K562 (cell line): ENCODE data around the gene HGD. TPM values are rescaled to one million over a fixed set of nuclear protein-coding genes. Genes with fewer than 3 reads are reported as not detected.

Experiments used
- ATF3 ChIP-seq, 2 experiments: fragments of 450-650 bp in 1 of 2; sonication (generic) in 1 of 2; formaldehyde crosslinking in 1 of 2; IDR thresholded peaks in 1 of 2; conservative IDR thresholded peaks in 1 of 2; 2 replicates each; pipeline versions ENCODE4 v1.6.1 to v1.8.1; 2016 to 2023; ENCODE audit warnings: mild to moderate bottlenecking in 2 of 2, moderate library complexity in 2 of 2, inconsistent platforms in 1 of 2, missing genetic modification reagents in 1 of 2
- ATF7 ChIP-seq: fragments of 450-650 bp; IDR thresholded peaks from 2 replicates; pipeline ENCODE4 v1.7.1; 2014; ENCODE audit warnings: mild to moderate bottlenecking, moderate library complexity
- BRD4 ChIP-seq: fragments of 200-600 bp; sonication (generic); IDR thresholded peaks from 2 replicates; pipeline ENCODE4 v1.6.1; 2017; ENCODE audit warnings: inconsistent platforms
- CCAR2 ChIP-seq: fragments of 200-400 bp; formaldehyde crosslinking; IDR thresholded peaks from 2 replicates; pipeline ENCODE4 v1.6.1; 2017; ENCODE audit warnings: mild to moderate bottlenecking, low read depth, low read length
- ETV1 ChIP-seq: fragments of 450-650 bp; conservative IDR thresholded peaks from 2 replicates; pipeline ENCODE4 v1.6.1; 2016; ENCODE audit warnings: missing genetic modification characterization, control low read depth, low read depth, missing compliant biosample characterization
- FOSL1 ChIP-seq: fragments of 200-800 bp; sonication (Bioruptor generic); conservative IDR thresholded peaks from 2 replicates; pipeline ENCODE4 v1.6.1; 2016; ENCODE audit warnings: missing genetic modification characterization, missing compliant biosample characterization
- L3MBTL2 ChIP-seq: fragments of 450-650 bp; IDR thresholded peaks from 2 replicates; pipeline ENCODE4 v1.6.1; 2016; ENCODE audit warnings: mild to moderate bottlenecking, moderate library complexity
- MTA1 ChIP-seq: fragments of 450-650 bp; IDR thresholded peaks from 2 replicates; pipeline ENCODE4 v1.6.1; 2017; ENCODE audit warnings: borderline replicate concordance
- RBM17 ChIP-seq: fragments of 200-400 bp; formaldehyde crosslinking; IDR thresholded peaks from 2 replicates; pipeline ENCODE4 v1.6.1; 2017; ENCODE audit warnings: low read depth, mild to moderate bottlenecking, low read length, borderline replicate concordance
- SIN3B ChIP-seq: fragments of 450-650 bp; IDR thresholded peaks from 2 replicates; pipeline ENCODE4 v1.6.1; 2017; ENCODE audit warnings: low read depth, mild to moderate bottlenecking, moderate library complexity
- TAF9B ChIP-seq: fragments of 450-650 bp; IDR thresholded peaks from 2 replicates; pipeline ENCODE4 v1.6.1; 2018; ENCODE audit warnings: mild to moderate bottlenecking; ENCODE audit not compliant: partially characterized antibody
- TGIF2 ChIP-seq: sonication (generic); formaldehyde crosslinking; IDR thresholded peaks from 2 replicates; pipeline ENCODE4 v1.8.1; 2022; ENCODE audit warnings: mild to moderate bottlenecking, missing genetic modification reagents, moderate library complexity
- ZKSCAN8 ChIP-seq: fragments of 200-800 bp; sonication (Bioruptor generic); IDR thresholded peaks from 2 replicates; pipeline ENCODE4 v1.6.1; 2016; ENCODE audit warnings: missing genetic modification characterization, missing compliant biosample characterization
- ZNF431 ChIP-seq: sonication (generic); formaldehyde crosslinking; IDR thresholded peaks from 2 replicates; pipeline ENCODE4 v1.8.0; 2022; ENCODE audit warnings: mild to moderate bottlenecking, missing genetic modification reagents
- ZNF589 ChIP-seq: fragments of 200-800 bp; sonication (Bioruptor generic); IDR thresholded peaks from 2 replicates; pipeline ENCODE4 v1.6.1; 2016; ENCODE audit warnings: low read depth, missing genetic modification characterization, missing compliant biosample characterization
- ZSCAN32 ChIP-seq: fragments of 450-650 bp; formaldehyde crosslinking; IDR thresholded peaks from 2 replicates; pipeline ENCODE4 v1.4.0; 2020; ENCODE audit warnings: mild to moderate bottlenecking, moderate library complexity
- polyA plus RNA-seq, 8 experiments: library from polyadenylated mRNA; depleted of rRNA in 4 of 8; stranded (reverse) in 5 of 8; unstranded in 3 of 8; fragments of >200 nt; fragmentation: Nextera tagmentation in 2 of 8; fragmentation: Illumina TruSeq in 1 of 8; extraction: Ambion mirVana in 2 of 8; extraction: Trizol in 1 of 8; gene quantifications; 2 replicates each; pipeline versions ENCODE4 v1.2.1 to v1.2.3, GENCODE V29; 2011 to 2014; ENCODE audit warnings: inconsistent platforms in 1 of 8, missing spikeins in 1 of 8
- total RNA-seq, 7 experiments: library from RNA; depleted of rRNA in 6 of 7; stranded (reverse); fragments of >200 nt in 6 of 7; fragmentation: Illumina TruSeq in 2 of 7; extraction: Trizol in 2 of 7; gene quantifications; 2 replicates each; pipeline versions ENCODE4 v1.2.1 to v1.2.3, GENCODE V29; 2011 to 2021; ENCODE audit warnings: low replicate concordance in 1 of 7
- TF ChIP-seq, protein P1 (sequence below): fragments of 200-800 bp; sonication (Bioruptor generic); IDR thresholded peaks from 2 replicates; pipeline ENCODE4 v1.6.1; 2017; ENCODE audit warnings: missing genetic modification characterization, missing compliant biosample characterization
- TF ChIP-seq, protein P2 (sequence below): fragments of 250-450 bp; sonication (Bioruptor Pico); IDR thresholded peaks from 2 replicates; pipeline ENCODE4 v1.5.0; 2020; ENCODE audit warnings: mild to moderate bottlenecking
- TF ChIP-seq, protein P3 (sequence below): sonication (generic); formaldehyde crosslinking; IDR thresholded peaks from 2 replicates; pipeline ENCODE4 v1.4.0; 2020; ENCODE audit warnings: mild to moderate bottlenecking, missing genetic modification reagents

Gene HGD
- total and polyA plus RNA-seq, 9 of the 15 experiments (the other 6 are each of a cell fraction or from before 2014, with no cell fraction given), result 0.08 to 0.25 (median 0.17) TPM; not detected in 4

GRCh38 chr3:120642368-120642948, 39.6 kb downstream of the HGD start (continued):
- TF ChIP-seq, protein P1, sequence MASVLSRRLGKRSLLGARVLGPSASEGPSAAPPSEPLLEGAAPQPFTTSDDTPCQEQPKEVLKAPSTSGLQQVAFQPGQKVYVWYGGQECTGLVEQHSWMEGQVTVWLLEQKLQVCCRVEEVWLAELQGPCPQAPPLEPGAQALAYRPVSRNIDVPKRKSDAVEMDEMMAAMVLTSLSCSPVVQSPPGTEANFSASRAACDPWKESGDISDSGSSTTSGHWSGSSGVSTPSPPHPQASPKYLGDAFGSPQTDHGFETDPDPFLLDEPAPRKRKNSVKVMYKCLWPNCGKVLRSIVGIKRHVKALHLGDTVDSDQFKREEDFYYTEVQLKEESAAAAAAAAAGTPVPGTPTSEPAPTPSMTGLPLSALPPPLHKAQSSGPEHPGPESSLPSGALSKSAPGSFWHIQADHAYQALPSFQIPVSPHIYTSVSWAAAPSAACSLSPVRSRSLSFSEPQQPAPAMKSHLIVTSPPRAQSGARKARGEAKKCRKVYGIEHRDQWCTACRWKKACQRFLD (CRISPR knock-in tag), result 0 out of 2 replicates have a peak, but pooled peaks have one; percentile 38
- TF ChIP-seq, protein P2, sequence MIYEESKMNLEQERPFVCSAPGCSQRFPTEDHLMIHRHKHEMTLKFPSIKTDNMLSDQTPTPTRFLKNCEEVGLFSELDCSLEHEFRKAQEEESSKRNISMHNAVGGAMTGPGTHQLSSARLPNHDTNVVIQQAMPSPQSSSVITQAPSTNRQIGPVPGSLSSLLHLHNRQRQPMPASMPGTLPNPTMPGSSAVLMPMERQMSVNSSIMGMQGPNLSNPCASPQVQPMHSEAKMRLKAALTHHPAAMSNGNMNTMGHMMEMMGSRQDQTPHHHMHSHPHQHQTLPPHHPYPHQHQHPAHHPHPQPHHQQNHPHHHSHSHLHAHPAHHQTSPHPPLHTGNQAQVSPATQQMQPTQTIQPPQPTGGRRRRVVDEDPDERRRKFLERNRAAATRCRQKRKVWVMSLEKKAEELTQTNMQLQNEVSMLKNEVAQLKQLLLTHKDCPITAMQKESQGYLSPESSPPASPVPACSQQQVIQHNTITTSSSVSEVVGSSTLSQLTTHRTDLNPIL (CRISPR knock-in tag), result no peak
- TF ChIP-seq TGIF2 (no peak), ZKSCAN8 (CRISPR knock-in tag) (peak; percentile 51; the same call in 1 of the 2 replicates), ZSCAN32 (CRISPR knock-in tag) (no peak), ATF3 (IDR thresholded peaks at IDR 0.05) (peak; percentile 86), ATF3 (CRISPR knock-in tag; conservative IDR thresholded peaks at IDR 0.05) (no peak), ZNF589 (CRISPR knock-in tag) (peak; percentile 64; the same call in 1 of the 2 replicates), FOSL1 (tag) (peak; percentile 86), ATF7 (peak; percentile 89), L3MBTL2 (peak; percentile 63), ETV1 (peak; percentile 88), CCAR2 (no peak), RBM17 (no peak), TAF9B (peak; percentile 80), MTA1 (0 out of 2 replicates have a peak, but pooled peaks have one; percentile 16), SIN3B (no peak), BRD4 (peak; percentile 68; the same call in 1 of the 2 replicates), ZNF431 (CRISPR knock-in tag) (no peak)
- TF ChIP-seq, protein P3, sequence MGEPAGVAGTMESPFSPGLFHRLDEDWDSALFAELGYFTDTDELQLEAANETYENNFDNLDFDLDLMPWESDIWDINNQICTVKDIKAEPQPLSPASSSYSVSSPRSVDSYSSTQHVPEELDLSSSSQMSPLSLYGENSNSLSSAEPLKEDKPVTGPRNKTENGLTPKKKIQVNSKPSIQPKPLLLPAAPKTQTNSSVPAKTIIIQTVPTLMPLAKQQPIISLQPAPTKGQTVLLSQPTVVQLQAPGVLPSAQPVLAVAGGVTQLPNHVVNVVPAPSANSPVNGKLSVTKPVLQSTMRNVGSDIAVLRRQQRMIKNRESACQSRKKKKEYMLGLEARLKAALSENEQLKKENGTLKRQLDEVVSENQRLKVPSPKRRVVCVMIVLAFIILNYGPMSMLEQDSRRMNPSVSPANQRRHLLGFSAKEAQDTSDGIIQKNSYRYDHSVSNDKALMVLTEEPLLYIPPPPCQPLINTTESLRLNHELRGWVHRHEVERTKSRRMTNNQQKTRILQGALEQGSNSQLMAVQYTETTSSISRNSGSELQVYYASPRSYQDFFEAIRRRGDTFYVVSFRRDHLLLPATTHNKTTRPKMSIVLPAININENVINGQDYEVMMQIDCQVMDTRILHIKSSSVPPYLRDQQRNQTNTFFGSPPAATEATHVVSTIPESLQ, result no peak
